CD4-positive, alpha-beta T cell treated with Interleukin-4 for 4 hours (primary cell): ENCODE results near the gene RGS9.
"Not testable (repeated sequence)": the region's sequence is repeated elsewhere in the genome, so short reads cannot be mapped to it uniquely, and the experiment has no call there.

ENCODE experiments used
- DNase-seq: peaks from one replicate; pipeline ENCODE4 v3.0.0-alpha.2; 2020

RGS9 gene

DNA sequence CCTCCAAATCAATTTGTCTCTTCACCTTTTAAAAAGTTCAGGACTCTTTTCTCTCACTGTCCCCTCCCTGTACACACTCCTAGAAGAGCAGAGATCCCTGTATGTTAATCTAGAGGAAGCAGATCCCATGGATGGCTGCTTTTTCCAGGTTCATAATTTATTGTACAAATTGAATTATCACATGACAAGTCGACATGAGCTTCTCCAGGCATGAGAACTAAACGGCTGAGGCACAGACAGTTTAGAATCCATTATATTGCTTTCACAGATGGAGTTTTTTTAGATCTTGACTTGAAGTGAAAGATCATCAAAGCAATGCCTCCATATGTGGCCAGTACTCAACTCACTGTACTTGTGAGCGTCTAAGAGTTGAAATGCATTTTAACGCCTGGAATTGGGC is 47.9 kb downstream of the RGS9 start:
- no peak for DNase-seq

DNA sequence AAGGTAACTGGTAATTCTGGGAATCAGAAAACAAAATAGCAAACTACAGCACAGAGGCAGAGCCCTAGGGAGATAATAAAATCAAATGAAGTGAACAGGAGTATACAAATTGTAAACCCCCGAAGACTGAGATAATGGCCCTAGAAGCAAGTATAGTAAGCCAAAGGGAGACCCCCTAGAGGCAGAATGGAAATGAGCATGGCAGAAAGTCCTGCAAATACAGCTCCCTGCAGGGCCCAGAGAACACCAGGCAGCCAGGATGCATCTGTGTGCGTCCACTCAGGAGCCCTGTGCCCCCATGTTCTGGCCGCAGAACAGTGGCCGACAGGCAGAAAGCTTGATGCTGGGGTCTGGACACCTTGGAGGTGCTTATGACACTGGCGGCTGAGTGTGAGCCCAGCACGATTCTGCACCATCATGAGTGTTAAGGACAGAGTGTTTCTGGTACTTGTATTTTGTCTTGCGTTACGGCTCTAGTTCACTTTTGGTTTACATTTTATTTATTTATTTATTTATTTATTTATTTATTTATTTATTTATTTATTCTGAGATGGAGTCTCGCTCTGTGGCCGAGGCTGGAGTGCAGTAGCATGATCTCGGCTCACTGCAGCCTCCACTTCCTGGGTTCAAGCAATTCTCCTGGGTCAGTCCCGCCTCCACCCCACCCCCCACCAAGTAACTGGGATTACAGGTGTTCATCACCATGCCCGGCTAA is 48.7 kb downstream of the RGS9 start:
- DNase-seq, result no peak

DNA sequence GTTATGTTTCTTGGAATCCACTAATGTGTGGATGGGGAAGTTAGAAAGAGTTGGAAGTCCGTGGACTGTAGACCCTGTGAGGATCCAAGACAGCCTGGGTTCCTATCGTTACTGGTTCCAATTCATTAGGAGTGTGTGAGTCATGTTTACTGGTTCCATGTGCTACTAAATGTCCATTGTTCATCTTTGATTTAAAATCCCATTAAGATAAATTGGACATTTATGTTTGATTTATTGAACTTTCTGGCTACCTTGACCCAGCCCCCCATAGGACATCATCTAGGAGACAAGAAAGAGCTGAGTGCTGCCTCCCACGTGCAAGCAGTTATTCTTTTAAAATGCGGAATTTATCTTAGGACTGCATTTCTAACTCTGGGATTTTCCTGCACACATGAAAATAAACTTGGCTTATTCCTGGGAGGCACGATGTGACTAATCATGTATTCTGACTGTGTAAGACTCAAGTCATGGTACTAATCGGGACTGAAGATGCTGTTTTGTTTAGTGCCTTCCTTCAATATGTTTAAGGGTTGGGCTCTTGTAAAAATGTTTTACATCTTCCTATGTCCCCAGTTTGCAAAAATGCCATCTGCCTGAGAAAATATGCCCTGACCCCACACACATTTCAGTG is 53.4 kb downstream of the RGS9 start:
- no peak for DNase-seq

DNA sequence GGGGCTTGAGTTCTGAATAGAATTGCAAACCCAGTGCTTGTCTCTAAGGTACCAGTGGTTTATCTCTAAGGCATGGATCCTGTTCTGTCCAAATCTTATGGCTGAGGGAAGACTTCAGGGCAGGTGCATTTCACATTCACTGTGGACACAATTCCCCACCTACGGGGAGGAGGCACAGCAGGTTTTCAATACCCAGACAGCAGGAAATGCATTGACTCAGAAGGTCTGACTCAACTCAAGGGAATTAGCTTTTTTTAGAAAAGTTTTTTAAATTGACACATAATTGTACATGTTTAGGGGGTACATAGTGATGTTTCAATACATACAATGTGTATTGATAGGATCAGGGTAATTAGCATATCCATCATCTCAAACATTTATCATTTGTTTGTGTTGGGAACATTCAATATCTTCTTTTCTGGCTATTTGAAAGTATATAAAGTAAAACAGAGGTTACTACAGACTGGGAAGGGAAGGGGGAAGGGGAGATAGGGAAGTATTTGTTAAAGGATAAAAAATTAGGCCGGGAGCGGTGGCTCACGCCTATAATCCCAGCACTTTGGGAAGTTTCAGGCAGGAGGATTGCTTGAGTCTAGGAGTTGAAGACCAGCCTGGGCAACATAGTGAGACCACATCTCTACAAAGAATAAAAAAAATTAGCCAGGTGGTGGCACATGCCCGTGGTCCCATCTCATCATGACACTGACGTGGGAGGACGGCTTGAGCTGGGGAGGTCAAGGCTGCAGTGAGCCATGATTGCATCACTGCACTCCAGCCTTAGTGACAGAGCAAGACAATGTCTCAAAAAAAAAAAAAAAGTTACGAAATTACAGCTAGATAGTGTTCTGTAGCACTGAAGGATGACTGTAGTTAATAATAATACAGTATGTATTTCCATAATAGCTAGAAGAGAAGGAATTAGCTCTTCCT is 54.9 kb downstream of the RGS9 start:
- DNase-seq, result peak; percentile 8

DNA sequence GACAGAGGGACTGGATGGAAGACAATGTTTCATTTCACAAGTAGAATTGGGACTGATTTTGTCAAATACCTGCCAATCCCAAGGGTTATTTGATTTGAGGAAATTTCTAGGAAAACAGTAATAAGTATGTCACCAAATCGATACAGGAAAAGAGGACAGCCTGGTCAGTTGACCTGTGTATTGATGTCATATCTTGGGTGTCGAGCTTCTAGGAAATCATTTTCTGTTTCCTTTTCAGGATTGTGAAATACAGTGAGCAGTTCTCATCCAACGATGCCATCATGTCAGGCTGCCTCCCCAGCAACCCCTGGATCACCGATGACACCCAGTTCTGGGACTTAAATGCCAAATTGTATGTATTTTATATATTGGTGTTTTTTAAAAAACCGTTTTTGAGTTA is 56.1 kb downstream of the RGS9 start:
- no peak for DNase-seq

DNA sequence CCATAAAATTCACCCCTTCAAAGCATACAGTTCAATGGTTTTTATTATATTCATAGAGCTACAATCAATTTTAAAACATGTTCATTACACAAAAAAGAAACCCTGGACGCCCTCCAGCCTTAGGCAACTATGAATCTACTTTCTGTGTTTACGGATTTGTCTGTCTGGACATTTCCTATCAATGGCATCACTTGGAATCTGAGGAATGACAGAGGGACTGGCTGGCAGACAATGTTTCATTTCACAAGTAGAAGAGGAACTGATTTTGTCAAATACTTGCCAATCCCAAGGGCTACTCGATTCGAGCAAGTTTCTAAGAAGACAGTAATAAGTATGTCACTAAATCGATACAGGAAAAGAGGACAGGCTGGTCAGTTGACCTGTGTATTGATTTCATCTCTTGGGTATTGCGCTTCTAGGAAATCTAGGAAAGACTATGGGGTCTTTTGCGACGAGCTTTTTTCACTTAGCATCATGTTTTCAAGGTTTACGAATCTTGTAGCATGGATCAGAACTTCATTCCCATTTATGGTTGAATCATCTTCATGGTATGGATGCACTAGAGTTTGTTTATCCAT is 56.6 kb downstream of the RGS9 start:
- no peak for DNase-seq

DNA sequence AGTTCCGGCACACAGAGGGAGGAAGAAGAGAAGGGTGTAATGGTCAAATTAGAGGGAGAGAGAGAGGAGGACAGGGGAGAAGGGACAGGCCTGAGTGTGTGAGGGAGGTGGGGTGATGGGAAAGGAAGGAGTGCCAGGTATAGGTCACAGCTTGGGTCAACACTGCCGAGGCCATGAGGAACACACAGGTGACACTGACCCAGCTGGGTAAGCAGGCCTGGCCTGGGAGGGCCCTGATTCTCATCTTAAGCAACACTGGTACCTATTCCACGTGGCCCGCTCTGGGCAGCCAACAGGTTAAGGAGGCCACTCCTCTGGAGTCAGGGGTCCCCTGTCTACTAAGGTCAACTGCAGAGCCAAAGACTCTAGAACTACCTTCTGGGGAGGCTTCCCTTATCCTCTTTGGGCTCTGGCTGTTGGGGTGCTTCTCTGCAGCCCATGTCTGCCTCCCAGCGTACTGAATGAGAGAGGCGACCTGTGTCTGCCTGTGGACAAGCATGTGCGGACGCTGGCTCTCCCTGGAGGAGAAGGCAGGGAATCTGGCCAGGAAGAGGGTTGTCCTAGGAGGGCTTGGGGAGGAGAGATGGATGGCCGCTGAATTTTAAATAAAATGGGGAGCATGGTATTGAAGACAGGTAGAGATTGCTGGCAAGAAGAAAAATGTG is 57.6 kb downstream of the RGS9 start:
- no peak for DNase-seq

DNA sequence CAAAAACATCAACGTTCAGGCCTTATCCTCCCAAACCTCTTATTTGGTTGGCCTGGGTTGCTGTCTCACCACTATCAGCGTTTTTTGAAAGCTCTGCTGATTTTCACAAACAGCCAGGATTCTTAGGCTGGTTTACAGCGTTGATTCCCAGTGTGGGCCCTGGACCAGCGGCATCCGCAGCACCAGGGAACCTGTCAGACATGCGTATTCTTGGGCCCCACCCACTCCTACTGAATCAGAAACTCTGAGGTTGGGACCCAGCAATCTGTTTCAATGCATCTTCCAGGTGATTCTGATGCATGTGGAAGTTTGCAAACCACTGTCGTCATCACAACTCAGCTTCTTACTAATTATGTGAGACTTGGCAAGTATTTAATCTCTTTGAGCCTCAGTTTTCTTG is 58.5 kb downstream of the RGS9 start:
- DNase-seq, result no peak

DNA sequence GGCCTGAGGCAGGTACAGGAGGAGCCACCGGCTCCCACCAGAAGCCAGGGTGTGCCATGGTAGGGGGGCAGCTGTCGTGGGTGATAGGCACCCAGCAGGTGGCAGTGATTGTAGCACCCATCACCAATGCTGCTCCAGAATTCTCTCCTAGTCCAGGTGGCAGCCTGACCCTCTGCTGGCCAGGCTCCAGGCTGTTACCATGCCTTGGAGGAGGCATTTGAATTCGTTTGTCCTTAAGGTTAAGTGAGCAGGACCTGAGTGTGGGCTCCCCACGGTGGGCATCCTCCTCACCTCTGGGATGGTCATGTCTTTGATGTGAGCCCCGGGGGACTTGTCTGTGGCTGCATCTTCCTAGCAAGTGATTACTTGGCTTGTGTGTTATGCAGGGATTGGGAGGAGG is 59.4 kb downstream of the RGS9 start:
- DNase-seq, result no peak

DNA sequence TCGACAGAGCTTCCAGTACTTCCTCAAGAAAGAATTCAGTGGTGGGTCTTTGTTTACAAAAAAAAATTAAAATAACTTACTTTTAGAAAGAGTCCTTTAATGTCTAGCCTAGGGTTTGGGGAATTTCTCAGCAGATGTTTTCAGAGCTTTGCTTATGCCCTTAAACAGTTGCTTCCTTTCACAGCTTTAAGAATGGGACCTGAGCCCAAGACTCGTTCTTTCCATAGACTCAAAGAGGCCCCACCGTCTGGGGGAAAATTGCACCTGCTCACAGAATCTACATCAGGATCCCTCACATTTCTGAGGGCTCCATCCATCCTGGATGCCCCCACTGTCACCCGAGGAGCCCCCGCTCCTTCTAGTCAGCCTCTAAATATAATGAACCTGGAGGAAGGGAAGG is 60.0 kb downstream of the RGS9 start:
- DNase-seq, result no peak

DNA sequence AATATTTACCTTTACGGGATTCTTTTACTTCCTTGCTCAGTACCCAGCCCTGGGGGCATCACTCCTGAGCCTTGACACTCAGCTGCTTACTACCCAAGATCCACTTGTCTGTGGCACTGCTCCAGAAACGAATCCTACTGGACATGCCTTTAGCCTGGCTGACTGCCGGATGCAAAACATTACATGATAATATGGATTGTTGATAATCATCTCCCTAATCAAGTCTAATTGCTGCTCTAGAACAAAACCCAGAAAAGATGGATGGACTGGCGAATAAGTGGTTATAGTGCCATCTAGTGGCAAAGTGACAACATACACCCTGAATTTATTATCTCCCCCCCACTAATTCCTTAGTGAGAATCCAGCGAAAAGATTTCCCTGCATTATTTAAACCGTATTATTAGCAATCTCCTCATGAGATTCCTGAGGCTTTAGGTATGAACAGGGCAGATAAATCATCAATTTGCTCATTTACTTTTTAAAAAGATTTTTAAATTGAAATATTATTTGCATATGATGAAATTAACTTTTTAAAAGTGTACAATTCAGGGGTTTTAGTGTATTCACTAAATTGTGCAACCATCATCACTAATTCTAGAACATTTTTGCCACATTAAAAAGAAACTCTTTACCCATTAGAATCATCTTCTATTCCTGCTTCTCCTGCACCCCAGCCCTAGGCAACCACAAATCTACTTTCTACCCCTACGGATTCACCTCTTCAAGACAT is 61.6 kb downstream of the RGS9 start:
- DNase-seq, result peak; percentile 62

DNA sequence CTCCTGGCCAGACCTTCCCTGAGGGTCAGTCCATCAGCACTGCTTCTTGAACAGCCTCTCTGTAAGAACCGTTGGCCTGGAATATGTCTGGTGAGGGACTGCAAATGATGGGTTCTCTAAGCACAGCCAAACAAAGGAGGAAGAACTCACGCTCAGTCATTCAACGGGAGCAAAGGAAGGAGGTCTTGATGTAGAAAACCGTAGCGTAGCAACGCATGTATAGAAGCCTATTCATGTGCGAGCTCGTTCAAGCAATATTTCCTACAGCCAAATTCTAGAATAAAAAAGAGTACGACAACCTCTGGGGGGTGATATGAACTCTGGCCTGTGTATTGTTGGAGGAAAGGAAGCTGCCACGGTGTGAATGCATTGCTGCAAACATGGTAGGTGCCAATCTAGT is 64.2 kb downstream of the RGS9 start:
- no peak for DNase-seq

DNA sequence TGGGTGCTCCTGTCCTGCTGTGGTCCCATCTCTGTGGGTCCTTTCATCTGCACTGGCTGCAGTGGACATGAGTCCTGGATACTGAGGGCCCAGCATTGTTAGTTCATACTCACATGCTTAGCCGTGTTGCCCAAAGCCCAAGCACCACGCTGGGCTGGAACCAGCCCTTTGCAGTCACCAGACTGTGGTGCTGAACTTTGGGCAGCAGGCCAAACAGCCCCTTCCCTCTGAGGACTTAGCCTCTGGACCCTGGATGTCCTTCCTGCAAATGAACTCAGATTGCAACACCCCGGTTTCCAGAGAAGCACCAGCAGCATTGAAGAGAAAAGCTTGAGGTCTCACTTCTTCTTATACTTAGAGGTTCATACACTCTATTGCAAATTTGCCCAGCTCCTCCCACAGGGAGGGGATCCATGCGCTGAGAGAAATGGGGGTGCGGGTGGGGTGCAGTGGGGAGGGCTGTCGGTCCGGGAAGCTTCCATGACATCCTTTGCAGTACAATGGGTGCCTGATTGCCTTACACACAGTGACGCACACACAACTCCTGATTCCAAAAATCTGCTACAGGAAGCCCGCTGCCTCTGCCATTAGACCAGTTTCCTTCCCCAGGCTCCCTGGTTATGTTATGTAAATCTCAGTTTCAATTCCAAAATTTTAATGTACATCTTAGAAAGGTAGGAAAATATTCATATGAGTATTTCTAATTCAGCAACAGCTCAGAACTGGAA is 65.8 kb downstream of the RGS9 start:
- no peak for DNase-seq

DNA sequence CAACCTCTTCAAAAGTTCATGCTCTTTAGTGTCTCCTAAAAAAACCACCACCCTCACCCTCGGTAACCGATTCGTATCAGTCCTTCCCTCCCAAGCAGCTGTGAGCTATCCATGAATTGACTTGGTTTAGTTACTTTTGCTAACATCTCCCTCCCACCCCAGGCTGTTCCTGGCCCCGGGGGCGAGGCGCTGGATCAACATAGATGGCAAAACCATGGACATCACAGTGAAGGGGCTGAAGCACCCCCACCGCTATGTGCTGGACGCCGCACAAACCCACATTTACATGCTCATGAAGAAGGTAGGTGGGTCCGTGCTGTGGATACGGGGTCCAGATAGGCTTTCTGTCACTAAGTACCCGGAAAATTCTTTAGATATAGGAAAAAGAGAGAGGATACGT is 66.8 kb downstream of the RGS9 start:
- DNase-seq, result no peak

DNA sequence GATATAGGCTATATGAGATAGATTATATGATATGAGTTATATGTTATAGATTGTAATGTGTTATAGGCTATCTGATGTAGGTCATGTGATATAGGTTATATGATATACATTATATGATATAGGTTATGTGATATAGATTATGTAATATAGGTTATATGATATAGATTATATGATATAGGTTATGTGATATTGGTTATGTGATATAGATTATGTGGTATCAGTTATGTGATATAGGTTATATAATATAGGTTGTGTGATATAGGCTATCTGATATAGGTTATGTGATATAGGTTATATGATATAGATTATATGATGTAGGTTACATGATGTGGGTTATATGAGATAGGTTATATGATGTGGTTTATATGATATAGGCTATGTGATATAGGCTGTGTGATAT is 68.5 kb downstream of the RGS9 start:
- DNase-seq, result no peak

DNA sequence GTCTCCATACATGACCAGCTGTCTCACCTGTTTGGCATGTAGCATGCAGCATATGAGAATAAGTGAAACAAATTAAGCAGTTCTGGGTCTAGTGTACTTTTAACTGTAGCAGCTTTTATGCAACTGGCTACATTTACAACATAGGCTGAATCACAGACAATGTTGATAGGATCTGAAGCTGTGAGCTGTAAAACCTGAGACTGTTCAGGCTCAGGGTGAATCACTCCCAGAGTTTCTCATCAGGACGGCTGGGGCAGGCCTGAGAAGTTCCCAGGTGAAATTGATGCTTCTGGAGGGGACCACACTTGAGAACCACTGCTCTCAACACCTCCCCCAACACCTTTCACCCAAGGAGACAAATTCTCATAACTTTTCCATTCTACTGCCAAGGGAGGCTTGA is 70.3 kb downstream of the RGS9 start:
- not testable (repeated sequence) for DNase-seq

DNA sequence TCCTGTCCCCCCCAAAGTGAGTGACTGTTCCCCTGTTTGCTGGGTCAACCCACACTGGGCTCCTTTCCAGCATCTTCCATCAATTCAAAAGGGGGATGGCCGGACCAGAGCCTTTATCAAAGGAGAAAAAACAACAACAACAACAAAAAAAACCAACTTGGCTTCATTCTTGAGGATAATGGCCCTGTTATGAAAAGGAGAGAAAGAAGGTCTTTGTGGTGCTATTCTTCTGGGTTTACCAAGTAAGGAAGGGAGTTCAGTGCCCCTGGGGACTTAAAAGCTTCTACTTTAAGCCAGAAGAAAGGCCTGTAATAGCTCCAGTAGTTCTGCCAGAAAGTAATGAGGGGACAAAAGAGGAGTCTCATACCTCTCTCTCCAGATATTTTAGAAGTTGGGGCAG is 71.5 kb downstream of the RGS9 start:
- no peak for DNase-seq

DNA sequence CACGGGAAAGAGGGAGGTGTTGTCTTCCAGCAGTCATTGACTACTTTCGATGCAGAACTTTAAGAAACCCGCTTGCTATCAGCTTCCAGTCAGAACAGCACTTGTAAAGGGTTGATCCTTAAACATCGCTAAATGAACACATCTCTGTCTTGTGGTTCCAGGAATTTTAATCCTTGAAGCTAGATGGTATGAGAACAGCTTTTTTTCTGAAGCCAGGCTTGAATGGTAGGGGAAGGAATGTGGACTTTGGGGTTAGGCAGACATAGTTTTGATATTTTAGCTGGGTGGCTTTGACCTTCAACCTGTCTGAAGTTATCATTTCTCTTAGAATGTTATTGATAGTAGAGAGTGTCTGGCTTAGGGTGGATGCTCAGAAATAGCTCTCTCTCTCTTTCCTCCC is 81.1 kb downstream of the RGS9 start:
- no peak for DNase-seq

DNA sequence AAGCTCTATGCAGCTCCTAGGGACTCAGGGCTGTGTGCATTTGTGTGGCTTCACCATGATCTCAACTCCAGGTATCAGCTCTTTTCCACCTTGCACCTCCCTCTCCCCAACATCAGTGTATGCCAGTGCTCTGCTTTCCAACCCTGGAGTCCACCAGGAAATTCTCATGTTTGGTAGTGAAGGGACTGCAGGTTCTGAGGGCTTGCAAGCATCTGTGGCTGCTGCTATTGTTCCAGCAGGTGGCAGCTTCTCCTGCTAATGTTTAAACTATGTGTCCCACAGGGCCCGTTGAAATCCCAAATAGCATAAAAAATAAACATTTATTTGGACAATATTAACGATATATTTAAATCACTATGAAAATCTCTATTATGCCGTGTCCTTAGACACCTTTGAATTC is 82.0 kb downstream of the RGS9 start:
- DNase-seq, result no peak

DNA sequence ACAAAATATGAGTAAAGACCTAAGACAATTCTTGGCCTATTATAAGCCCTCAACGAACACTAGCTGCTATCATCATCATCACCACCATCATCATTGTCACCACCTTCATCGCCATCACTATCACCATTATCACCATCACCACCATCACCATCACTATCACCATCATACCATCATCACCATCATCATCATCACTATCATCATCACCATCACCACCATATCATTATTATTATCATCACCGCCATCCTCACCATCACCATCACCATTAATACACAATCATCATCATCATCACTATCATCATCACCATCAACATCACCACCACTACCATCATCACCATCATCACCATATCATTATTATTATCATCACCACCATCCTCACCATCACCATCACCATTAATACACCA is 82.5 kb downstream of the RGS9 start:
- DNase-seq, result no peak

DNA sequence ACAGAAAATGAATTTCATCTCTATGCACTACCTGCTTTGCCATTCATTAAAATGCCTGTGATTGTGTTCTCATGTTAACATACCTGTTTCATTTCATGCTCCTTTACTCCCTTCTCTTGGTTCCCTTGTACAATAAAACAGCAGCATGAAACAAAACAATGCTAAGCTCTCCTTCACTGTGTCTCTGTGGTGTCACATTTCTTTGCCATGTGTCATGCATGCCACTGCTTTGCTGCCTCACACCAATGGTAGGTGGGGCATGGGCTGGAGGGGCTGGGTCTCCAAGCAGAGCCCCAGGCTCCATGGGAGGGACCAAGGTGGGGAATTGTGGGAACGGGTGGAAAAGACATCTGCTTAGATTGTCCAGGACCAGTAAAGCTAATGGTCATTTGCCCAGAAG is 83.6 kb downstream of the RGS9 start:
- no peak for DNase-seq
